Transverse colon (tissue), 4 donors: Measurements from ENCODE around the gene MAL.

Experiments used
- EP300 ChIP-seq: sonication (generic); formaldehyde crosslinking; IDR thresholded peaks from one replicate; pipeline ENCODE4 v1.6.1; 2017; ENCODE audit warnings: antibody characterized with exemption, low read depth
- POLR2AphosphoS5 ChIP-seq, 3 donors: sonication (generic); formaldehyde crosslinking; IDR thresholded peaks; one replicate each; pipeline ENCODE4 v1.6.1; 2016; ENCODE audit warnings: antibody characterized with exemption in 3 of 3
- TF ChIP-seq, protein P1 (sequence below), 5 experiments: fragments of 200-600 bp in 3 of 5; fragments of 450-650 bp in 2 of 5; sonication (generic) in 3 of 5; IDR thresholded peaks; 1 replicate in 2 of 5; 2 replicates in 3 of 5; pipeline ENCODE4 v1.5.1; 2016 to 2017; ENCODE audit warnings: antibody characterized with exemption in 5 of 5, inconsistent platforms in 3 of 5, mild to moderate bottlenecking in 2 of 5, moderate library complexity in 1 of 5

DNA sequence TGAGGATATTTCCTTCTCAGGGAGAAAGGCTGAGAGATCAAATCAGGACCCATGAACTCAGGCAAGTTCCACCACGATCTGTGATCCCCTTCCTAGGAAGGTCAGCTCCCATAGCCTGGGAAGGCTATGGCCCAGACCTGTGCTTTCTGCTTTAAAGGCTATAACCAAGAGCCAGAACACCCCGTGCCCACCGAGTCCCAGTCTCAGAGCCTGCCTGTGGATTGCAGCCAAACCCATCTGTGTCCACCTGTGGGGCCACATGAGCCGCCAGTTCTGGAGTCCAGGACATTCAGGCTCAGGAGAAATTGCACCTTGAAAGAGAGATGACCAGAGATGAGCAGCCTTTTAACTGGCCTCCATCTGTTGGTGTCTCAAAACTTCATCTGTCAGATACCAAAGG, 46.9 kb downstream of the MAL start:
- TF ChIP-seq EP300 = no peak
- TF ChIP-seq, protein P1, sequence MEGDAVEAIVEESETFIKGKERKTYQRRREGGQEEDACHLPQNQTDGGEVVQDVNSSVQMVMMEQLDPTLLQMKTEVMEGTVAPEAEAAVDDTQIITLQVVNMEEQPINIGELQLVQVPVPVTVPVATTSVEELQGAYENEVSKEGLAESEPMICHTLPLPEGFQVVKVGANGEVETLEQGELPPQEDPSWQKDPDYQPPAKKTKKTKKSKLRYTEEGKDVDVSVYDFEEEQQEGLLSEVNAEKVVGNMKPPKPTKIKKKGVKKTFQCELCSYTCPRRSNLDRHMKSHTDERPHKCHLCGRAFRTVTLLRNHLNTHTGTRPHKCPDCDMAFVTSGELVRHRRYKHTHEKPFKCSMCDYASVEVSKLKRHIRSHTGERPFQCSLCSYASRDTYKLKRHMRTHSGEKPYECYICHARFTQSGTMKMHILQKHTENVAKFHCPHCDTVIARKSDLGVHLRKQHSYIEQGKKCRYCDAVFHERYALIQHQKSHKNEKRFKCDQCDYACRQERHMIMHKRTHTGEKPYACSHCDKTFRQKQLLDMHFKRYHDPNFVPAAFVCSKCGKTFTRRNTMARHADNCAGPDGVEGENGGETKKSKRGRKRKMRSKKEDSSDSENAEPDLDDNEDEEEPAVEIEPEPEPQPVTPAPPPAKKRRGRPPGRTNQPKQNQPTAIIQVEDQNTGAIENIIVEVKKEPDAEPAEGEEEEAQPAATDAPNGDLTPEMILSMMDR (IDR thresholded peaks at IDR 0.05) = no peak
- TF ChIP-seq POLR2AphosphoS5 (IDR thresholded peaks at IDR 0.05) = no peak
